ENCODE data around the gene SULT2B1.
A peak's percentile ranks its signal among the peaks of the same experiment; 100 is the strongest.

SULT2B1 gene

GRCh38 chr19:48556163-48556562, 4.2 kb downstream of the SULT2B1 start:
- peaks cover 0 to 8% (median 5%) of the 10 kb centered on the region in 5 donors for H3K27me3 ChIP-seq (ENCODE audit: control insufficient read depth in 5 of 5, insufficient read depth in 4 of 5, low read length in 5 of 5)
- no peaks in the 10 kb centered on the region for H3K36me3 ChIP-seq (ENCODE audit: control insufficient read depth in 5 of 5, insufficient read depth in 5 of 5, low read length in 5 of 5)

DNA sequence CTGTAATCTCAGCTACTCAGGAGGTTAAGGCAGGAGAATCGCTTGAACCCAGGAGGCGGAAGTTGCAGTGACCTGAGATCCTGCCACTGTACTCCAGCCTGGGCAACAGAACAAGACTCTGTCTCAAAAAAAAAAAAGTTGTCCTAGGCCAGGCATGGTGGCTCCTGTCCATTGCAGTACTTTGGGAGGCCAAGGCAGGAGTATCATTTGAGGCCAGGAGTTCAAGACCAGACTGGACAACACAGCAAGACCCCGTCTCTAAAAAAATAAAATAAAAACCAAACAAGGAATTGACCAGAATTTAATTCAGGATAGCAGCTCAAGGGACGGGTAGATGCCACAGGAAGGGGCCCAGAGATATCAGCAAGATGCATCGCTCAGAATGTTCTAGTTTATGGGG, 4.9 kb downstream of the SULT2B1 start:
- Histone ChIP-seq H3K27me3 (ENCODE audit: control insufficient read depth in 5 of 5, insufficient read depth in 4 of 5, low read length in 5 of 5) (peaks cover 0 to 5% (median 2%) of the 10 kb centered on the region in 5 donors), H3K4me1 (ENCODE audit: control insufficient read depth in 5 of 5, insufficient read depth in 5 of 5, low read length in 5 of 5) (peaks cover 0 to 19% (median 9%) of the 10 kb centered on the region in 5 donors), H3K27ac (ENCODE audit: low read depth, low read length) (no peak overlapping the region)

More at GRCh38 chr19:48556163-48556562, 4.2 kb downstream of the SULT2B1 start:
- H3K4me3 ChIP-seq (ENCODE audit: low read depth in 1 of 5, low read length in 5 of 5), result no peak overlapping the region
- H3K9me3 ChIP-seq (ENCODE audit: control insufficient read depth in 5 of 5, low read length in 5 of 5), result no peaks in the 10 kb centered on the region
- peaks cover 0 to 19% (median 9%) of the 10 kb centered on the region in 5 donors for H3K4me1 ChIP-seq (ENCODE audit: control insufficient read depth in 5 of 5, insufficient read depth in 5 of 5, low read length in 5 of 5)
- H3K9ac ChIP-seq (ENCODE audit: low read length in 5 of 5), result no peak overlapping the region
- no peak overlapping the region for H3K27ac ChIP-seq (ENCODE audit: low read depth, low read length)

DNA sequence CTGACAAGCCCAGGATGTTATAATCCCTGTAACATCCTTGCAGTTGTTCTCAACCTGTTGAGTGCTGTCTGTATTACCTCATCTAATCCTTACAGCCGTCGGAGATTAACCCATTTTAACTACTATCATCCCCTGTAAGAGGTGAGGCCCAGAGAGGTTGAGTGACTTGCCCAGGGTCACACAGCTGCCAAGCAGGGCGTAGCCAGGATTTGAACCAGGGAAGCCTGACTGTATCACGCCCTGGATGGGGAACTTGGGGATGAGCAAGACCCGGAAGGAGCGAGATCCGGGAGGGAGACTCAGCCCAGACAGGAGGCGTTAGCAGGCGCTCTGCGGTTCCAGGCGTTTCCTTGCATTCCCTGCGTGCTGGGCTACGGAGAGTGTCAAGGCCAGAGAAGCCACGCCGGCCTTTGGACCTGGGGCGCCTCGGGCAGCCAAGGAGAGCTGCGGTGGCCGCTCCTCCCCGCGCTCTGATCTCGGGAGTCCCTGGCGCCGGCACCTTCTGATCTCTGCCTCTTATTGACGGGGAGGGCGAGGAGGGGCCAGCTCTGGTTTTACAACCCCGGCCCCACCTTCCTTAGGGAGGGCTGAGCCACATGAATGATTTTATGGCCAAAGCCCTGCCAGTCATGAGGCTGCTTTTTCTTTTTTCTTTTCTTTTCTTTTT, 6.2 kb downstream of the SULT2B1 start:
- H3K9me3 ChIP-seq (ENCODE audit: control insufficient read depth in 5 of 5, low read length in 5 of 5), result no peaks in the 10 kb centered on the region
- H3K4me3 ChIP-seq (ENCODE audit: low read depth in 1 of 5, low read length in 5 of 5), result peak overlapping the region in 2 of 5 donors; percentile 2 to 45
- H3K27ac ChIP-seq (ENCODE audit: low read depth, low read length), result no peak overlapping the region
- H3K36me3 ChIP-seq (ENCODE audit: control insufficient read depth in 5 of 5, insufficient read depth in 5 of 5, low read length in 5 of 5), result no peaks in the 10 kb centered on the region
- H3K27me3 ChIP-seq (ENCODE audit: control insufficient read depth in 5 of 5, insufficient read depth in 4 of 5, low read length in 5 of 5), result peaks cover 0 to 2% (median 0%) of the 10 kb centered on the region in 5 donors
- no peak overlapping the region for H3K9ac ChIP-seq (ENCODE audit: low read length in 5 of 5)
- peaks cover 0 to 19% (median 12%) of the 10 kb centered on the region in 5 donors for H3K4me1 ChIP-seq (ENCODE audit: control insufficient read depth in 5 of 5, insufficient read depth in 5 of 5, low read length in 5 of 5)

More for the DNA sequence above, 4.9 kb downstream of the SULT2B1 start:
- H3K36me3 ChIP-seq (ENCODE audit: control insufficient read depth in 5 of 5, insufficient read depth in 5 of 5, low read length in 5 of 5), result no peaks in the 10 kb centered on the region
- H3K9ac ChIP-seq (ENCODE audit: low read length in 5 of 5), result no peak overlapping the region
- no peak overlapping the region for H3K4me3 ChIP-seq (ENCODE audit: low read depth in 1 of 5, low read length in 5 of 5)
- H3K9me3 ChIP-seq (ENCODE audit: control insufficient read depth in 5 of 5, low read length in 5 of 5), result no peaks in the 10 kb centered on the region

- Histone ChIP-seq H3K9me3 (ENCODE audit: control insufficient read depth in 5 of 5, low read length in 5 of 5) (no peaks in the 10 kb centered on the region), H3K4me1 (ENCODE audit: control insufficient read depth in 5 of 5, insufficient read depth in 5 of 5, low read length in 5 of 5) (peaks cover 0 to 16% (median 9%) of the 10 kb centered on the region in 5 donors), H3K9ac (ENCODE audit: low read length in 5 of 5) (no peak overlapping the region), H3K27ac (ENCODE audit: low read depth, low read length) (no peak overlapping the region), H3K36me3 (ENCODE audit: control insufficient read depth in 5 of 5, insufficient read depth in 5 of 5, low read length in 5 of 5) (no peaks in the 10 kb centered on the region), H3K4me3 (ENCODE audit: low read depth in 1 of 5, low read length in 5 of 5) (no peak overlapping the region), H3K27me3 (ENCODE audit: control insufficient read depth in 5 of 5, insufficient read depth in 4 of 5, low read length in 5 of 5) (peaks cover 0 to 2% (median 0%) of the 10 kb centered on the region in 5 donors)
These were observed 8.1 kb downstream of the SULT2B1 start for GRCh38 chr19:48560095-48560530.

DNA sequence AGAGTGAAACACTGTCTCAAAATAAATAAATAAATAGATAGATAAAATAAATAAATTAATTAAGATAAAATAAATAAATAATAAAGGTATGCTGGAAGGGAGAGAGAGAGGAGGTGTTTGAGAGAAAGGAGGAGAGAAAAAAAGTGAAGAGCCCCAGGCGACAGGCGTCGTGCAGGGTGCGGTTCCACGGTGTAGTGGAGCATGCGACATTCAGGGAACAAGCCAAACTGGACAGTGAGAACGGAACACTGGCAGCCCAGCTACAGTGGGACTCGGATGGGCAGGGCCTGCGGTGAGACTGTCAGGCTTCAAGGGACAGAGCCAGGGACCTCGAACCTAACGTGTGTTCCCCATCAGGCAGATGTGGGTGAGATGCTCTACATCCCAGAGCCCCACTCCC, 9.4 kb downstream of the SULT2B1 start:
- peaks cover 0 to 11% (median 5%) of the 10 kb centered on the region in 5 donors for H3K4me1 ChIP-seq (ENCODE audit: control insufficient read depth in 5 of 5, insufficient read depth in 5 of 5, low read length in 5 of 5)
- H3K27me3 ChIP-seq (ENCODE audit: control insufficient read depth in 5 of 5, insufficient read depth in 4 of 5, low read length in 5 of 5), result peaks cover 0 to 2% (median 0%) of the 10 kb centered on the region in 5 donors
- no peaks in the 10 kb centered on the region for H3K9me3 ChIP-seq (ENCODE audit: control insufficient read depth in 5 of 5, low read length in 5 of 5)
- no peaks in the 10 kb centered on the region for H3K36me3 ChIP-seq (ENCODE audit: control insufficient read depth in 5 of 5, insufficient read depth in 5 of 5, low read length in 5 of 5)
- H3K4me3 ChIP-seq (ENCODE audit: low read depth in 1 of 5, low read length in 5 of 5), result no peak overlapping the region
- H3K9ac ChIP-seq (ENCODE audit: low read length in 5 of 5), result no peak overlapping the region
- no peak overlapping the region for H3K27ac ChIP-seq (ENCODE audit: low read depth, low read length)

DNA sequence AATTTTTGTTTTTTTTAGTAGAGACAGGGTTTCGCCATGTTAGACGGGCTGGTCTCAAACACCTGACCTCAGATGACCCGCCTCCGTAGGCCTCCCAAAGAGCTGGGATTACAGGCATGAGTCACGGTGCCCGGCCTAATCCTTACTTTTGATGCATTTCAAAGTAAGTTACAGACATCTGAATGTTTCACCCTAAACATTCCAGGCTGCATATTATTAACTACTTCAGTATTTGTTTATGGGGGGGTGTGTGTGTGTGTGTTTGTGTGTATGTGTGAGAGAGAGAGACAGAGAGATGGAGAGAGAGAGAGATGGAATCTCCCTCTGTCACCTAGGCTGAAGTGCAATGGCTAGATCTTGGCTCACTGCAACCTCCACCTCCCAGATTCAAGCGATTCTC, 13.1 kb downstream of the SULT2B1 start:
- no peaks in the 10 kb centered on the region for H3K36me3 ChIP-seq (ENCODE audit: control insufficient read depth in 5 of 5, insufficient read depth in 5 of 5, low read length in 5 of 5)
- H3K27ac ChIP-seq (ENCODE audit: low read depth, low read length), result no peak overlapping the region
- no peak overlapping the region for H3K9ac ChIP-seq (ENCODE audit: low read length in 5 of 5)
- peaks cover 2 to 18% (median 10%) of the 10 kb centered on the region in 5 donors for H3K4me1 ChIP-seq (ENCODE audit: control insufficient read depth in 5 of 5, insufficient read depth in 5 of 5, low read length in 5 of 5)
- H3K9me3 ChIP-seq (ENCODE audit: control insufficient read depth in 5 of 5, low read length in 5 of 5), result no peaks in the 10 kb centered on the region
- peaks cover 0 to 2% (median 0%) of the 10 kb centered on the region in 5 donors for H3K27me3 ChIP-seq (ENCODE audit: control insufficient read depth in 5 of 5, insufficient read depth in 4 of 5, low read length in 5 of 5)
- H3K4me3 ChIP-seq (ENCODE audit: low read depth in 1 of 5, low read length in 5 of 5), result no peak overlapping the region

DNA sequence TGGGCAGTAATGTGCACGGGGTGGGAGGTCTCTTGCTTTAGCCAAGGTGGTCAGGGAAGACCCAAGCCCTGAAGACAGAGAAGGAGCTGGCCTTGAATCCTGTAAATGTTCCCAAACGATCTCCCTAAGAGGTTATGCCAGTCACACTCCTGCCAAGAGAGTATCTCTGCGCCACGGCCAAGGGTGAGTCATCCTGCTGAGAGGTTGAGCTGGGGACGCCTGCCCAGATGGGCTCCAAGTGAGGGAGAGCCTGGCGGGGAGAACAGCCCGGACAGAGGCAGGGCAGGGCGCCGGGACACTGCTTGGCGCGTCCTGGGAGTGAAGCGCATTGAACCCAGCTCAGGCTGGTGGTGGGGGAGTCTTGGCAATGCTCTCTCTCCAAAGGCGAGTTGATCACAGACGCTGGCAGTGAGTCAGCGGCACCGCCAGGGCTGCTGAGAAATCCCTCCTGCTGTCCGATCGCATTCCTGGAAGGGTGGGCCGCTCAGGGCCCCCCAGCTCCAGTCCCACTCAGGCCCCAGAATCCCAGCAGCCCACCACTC, 16.4 kb downstream of the SULT2B1 start:
- H3K27ac ChIP-seq (ENCODE audit: low read depth, low read length), result no peak overlapping the region
- peak overlapping the region in 1 of 5 donors; percentile 27 for H3K4me3 ChIP-seq (ENCODE audit: low read depth in 1 of 5, low read length in 5 of 5)
- H3K9ac ChIP-seq (ENCODE audit: low read length in 5 of 5), result peak overlapping the region in 1 of 5 donors; percentile 47
- no peaks in the 10 kb centered on the region for H3K36me3 ChIP-seq (ENCODE audit: control insufficient read depth in 5 of 5, insufficient read depth in 5 of 5, low read length in 5 of 5)
- no peaks in the 10 kb centered on the region for H3K9me3 ChIP-seq (ENCODE audit: control insufficient read depth in 5 of 5, low read length in 5 of 5)
- H3K27me3 ChIP-seq (ENCODE audit: control insufficient read depth in 5 of 5, insufficient read depth in 4 of 5, low read length in 5 of 5), result peaks cover 0 to 2% (median 0%) of the 10 kb centered on the region in 5 donors
- H3K4me1 ChIP-seq (ENCODE audit: control insufficient read depth in 5 of 5, insufficient read depth in 5 of 5, low read length in 5 of 5), result peaks cover 2 to 13% (median 10%) of the 10 kb centered on the region in 5 donors

- H3K27ac ChIP-seq (ENCODE audit: low read depth, low read length), result no peak overlapping the region
- H3K9ac ChIP-seq (ENCODE audit: low read length in 5 of 5), result no peak overlapping the region
- no peak overlapping the region for H3K4me3 ChIP-seq (ENCODE audit: low read depth in 1 of 5, low read length in 5 of 5)
- no peaks in the 10 kb centered on the region for H3K9me3 ChIP-seq (ENCODE audit: control insufficient read depth in 5 of 5, low read length in 5 of 5)
- H3K36me3 ChIP-seq (ENCODE audit: control insufficient read depth in 5 of 5, insufficient read depth in 5 of 5, low read length in 5 of 5), result no peaks in the 10 kb centered on the region
- peaks cover 0 to 2% (median 0%) of the 10 kb centered on the region in 5 donors for H3K27me3 ChIP-seq (ENCODE audit: control insufficient read depth in 5 of 5, insufficient read depth in 4 of 5, low read length in 5 of 5)
- H3K4me1 ChIP-seq (ENCODE audit: control insufficient read depth in 5 of 5, insufficient read depth in 5 of 5, low read length in 5 of 5), result peaks cover 2 to 14% (median 13%) of the 10 kb centered on the region in 5 donors
These were observed 17.8 kb downstream of the SULT2B1 start for GRCh38 chr19:48569814-48570213.

GRCh38 chr19:48571378-48572162, 19.6 kb downstream of the SULT2B1 start:
- no peak overlapping the region for H3K4me3 ChIP-seq (ENCODE audit: low read depth in 1 of 5, low read length in 5 of 5)
- peaks cover 0 to 2% (median 0%) of the 10 kb centered on the region in 5 donors for H3K27me3 ChIP-seq (ENCODE audit: control insufficient read depth in 5 of 5, insufficient read depth in 4 of 5, low read length in 5 of 5)
- H3K9ac ChIP-seq (ENCODE audit: low read length in 5 of 5), result no peak overlapping the region
- no peak overlapping the region for H3K27ac ChIP-seq (ENCODE audit: low read depth, low read length)
- no peaks in the 10 kb centered on the region for H3K9me3 ChIP-seq (ENCODE audit: control insufficient read depth in 5 of 5, low read length in 5 of 5)
- H3K36me3 ChIP-seq (ENCODE audit: control insufficient read depth in 5 of 5, insufficient read depth in 5 of 5, low read length in 5 of 5), result no peaks in the 10 kb centered on the region
- peaks cover 2 to 14% (median 13%) of the 10 kb centered on the region in 5 donors for H3K4me1 ChIP-seq (ENCODE audit: control insufficient read depth in 5 of 5, insufficient read depth in 5 of 5, low read length in 5 of 5)

DNA sequence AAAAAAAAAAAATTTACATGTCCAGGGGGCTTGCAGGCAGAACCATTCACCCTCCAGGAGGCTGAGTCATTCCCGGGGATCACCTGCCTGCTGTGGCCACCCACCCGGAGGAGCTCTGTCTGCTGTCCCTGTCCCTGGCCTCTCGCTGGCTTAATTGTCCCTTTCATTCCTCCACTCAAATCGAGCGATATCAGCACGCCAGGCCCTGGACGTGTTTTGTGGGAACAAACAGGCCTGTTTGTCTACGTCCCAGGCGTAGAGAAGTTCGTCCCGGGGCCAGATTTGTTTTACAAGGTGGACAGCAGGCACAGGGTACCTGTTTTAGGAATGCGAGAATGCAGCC, 21.2 kb downstream of the SULT2B1 start:
- Histone ChIP-seq H3K4me1 (ENCODE audit: control insufficient read depth in 5 of 5, insufficient read depth in 5 of 5, low read length in 5 of 5) (peaks cover 2 to 10% (median 7%) of the 10 kb centered on the region in 5 donors), H3K27me3 (ENCODE audit: control insufficient read depth in 5 of 5, insufficient read depth in 4 of 5, low read length in 5 of 5) (peaks cover 0 to 2% (median 0%) of the 10 kb centered on the region in 5 donors), H3K36me3 (ENCODE audit: control insufficient read depth in 5 of 5, insufficient read depth in 5 of 5, low read length in 5 of 5) (no peaks in the 10 kb centered on the region), H3K27ac (ENCODE audit: low read depth, low read length) (no peak overlapping the region), H3K4me3 (ENCODE audit: low read depth in 1 of 5, low read length in 5 of 5) (no peak overlapping the region), H3K9ac (ENCODE audit: low read length in 5 of 5) (no peak overlapping the region), H3K9me3 (ENCODE audit: control insufficient read depth in 5 of 5, low read length in 5 of 5) (no peaks in the 10 kb centered on the region)
